WERI-Rb-1 (cell line): ENCODE data around the gene KLK12.
"Not testable (repeated sequence)": the region's sequence is repeated elsewhere in the genome, so short reads cannot be mapped to it uniquely, and the experiment has no call there.

Experiments
- DNase-seq: peaks from one replicate; pipeline ENCODE4 v3.0.0-alpha.2; 2020
- H3K27ac ChIP-seq: fragments of 250-450 bp; sonication (Bioruptor Pico); 2 replicates; pipeline ENCODE4 v1.5.1; 2020; ENCODE audit warnings: mild to moderate bottlenecking, moderate library complexity
- H3K27me3 ChIP-seq: fragments of 250-450 bp; sonication (Bioruptor Pico); 2 replicates; pipeline ENCODE4 v1.5.1; 2021; ENCODE audit warnings: mild to moderate bottlenecking, low read depth, moderate library complexity; ENCODE audit not compliant: insufficient read depth, severe bottlenecking
- H3K36me3 ChIP-seq: fragments of 250-450 bp; sonication (Bioruptor Pico); 2 replicates; pipeline ENCODE4 v1.5.1; 2020; ENCODE audit warnings: mild to moderate bottlenecking, moderate library complexity
- H3K4me3 ChIP-seq: 2 replicates; pipeline ENCODE4 v1.5.1; 2011; ENCODE audit warnings: low read depth, mild to moderate bottlenecking, control low read depth, low read length
- H3K9me3 ChIP-seq: fragments of 250-450 bp; sonication (Bioruptor Pico); 2 replicates; pipeline ENCODE4 v1.5.1; 2021; ENCODE audit warnings: mild to moderate bottlenecking, moderate library complexity; ENCODE audit not compliant: severe bottlenecking
- TF ChIP-seq, protein P1 (sequence below): IDR thresholded peaks from 2 replicates; pipeline ENCODE4 v1.5.1; 2011; ENCODE audit warnings: low read depth, mild to moderate bottlenecking, control low read depth, inconsistent platforms, low read length

Gene KLK12

DNA sequence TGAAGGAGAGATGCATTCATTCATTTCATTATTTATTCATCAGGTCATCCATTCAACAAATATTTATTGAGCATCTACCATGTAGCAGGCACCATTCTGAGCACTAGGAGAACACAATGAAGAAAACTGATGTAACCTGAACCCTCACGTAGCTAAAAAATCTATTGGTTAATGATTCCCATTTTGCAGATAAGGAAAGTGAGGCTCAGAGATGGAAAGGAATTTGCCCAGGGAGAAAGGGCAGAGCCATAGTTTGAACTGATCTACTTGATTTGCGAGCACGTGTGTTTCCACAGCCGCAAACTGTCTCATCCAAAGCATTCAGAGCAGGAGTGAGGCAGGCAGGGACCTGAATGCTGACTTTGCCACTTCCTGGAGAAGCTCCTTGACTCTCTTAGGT lies 36.1 kb downstream of the KLK12 start:
- H3K9me3 ChIP-seq, result peaks cover 4% of the 10 kb centered on the region
- peaks cover 92% of the 10 kb centered on the region for H3K27me3 ChIP-seq
- H3K36me3 ChIP-seq, result no peaks in the 10 kb centered on the region
- H3K27ac ChIP-seq, result no peak overlapping the region
- DNase-seq, result no peak
- H3K4me3 ChIP-seq, result no peak overlapping the region
- TF ChIP-seq, protein P1, sequence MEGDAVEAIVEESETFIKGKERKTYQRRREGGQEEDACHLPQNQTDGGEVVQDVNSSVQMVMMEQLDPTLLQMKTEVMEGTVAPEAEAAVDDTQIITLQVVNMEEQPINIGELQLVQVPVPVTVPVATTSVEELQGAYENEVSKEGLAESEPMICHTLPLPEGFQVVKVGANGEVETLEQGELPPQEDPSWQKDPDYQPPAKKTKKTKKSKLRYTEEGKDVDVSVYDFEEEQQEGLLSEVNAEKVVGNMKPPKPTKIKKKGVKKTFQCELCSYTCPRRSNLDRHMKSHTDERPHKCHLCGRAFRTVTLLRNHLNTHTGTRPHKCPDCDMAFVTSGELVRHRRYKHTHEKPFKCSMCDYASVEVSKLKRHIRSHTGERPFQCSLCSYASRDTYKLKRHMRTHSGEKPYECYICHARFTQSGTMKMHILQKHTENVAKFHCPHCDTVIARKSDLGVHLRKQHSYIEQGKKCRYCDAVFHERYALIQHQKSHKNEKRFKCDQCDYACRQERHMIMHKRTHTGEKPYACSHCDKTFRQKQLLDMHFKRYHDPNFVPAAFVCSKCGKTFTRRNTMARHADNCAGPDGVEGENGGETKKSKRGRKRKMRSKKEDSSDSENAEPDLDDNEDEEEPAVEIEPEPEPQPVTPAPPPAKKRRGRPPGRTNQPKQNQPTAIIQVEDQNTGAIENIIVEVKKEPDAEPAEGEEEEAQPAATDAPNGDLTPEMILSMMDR, result no peak

DNA sequence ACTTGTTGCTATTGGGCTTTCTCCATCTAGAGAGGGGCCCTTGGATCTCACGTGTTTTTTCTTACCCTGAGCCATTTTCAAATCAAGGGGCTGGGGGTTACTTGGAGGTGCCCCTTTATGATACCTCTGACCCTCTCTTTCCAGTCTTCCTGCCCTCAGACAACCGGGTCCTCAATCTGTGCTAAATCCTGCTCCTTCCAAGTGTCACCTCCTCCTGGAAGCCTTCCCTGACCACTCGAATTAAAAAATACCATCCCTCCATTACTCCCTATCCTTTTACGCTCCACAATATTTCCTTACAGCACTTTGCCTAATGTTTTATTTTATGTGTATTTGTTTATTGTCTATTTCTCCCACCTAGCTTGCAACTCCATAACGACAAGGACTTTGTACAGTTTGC lies 36.7 kb downstream of the KLK12 start:
- Histone ChIP-seq H3K27ac (no peak overlapping the region), H3K36me3 (no peaks in the 10 kb centered on the region), H3K4me3 (no peak overlapping the region), H3K9me3 (peaks cover 4% of the 10 kb centered on the region), H3K27me3 (peaks cover 92% of the 10 kb centered on the region)
- TF ChIP-seq, protein P1, result no peak
- no peak for DNase-seq

DNA sequence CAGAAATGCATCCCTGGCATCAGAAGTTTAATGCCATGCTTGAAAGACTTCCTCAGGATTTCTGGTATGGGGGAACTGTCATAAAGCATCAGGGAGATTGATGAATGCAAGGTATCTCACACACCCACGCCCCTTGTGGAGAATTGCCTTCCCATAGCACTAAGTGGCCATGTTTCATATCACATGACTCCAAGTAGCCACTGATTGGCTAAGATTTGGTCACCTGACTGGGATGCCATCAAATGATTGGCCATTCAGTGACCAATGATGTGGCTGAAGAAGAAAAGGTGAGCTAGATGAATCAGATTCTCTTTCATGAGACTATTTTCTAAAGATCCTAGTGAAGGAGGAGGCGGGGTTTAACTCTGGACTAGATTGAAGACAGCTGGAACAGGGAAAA lies 40.7 kb downstream of the KLK12 start:
- Histone ChIP-seq H3K27ac (no peak overlapping the region), H3K36me3 (no peaks in the 10 kb centered on the region), H3K27me3 (peaks cover 87% of the 10 kb centered on the region), H3K9me3 (peaks cover 4% of the 10 kb centered on the region), H3K4me3 (no peak overlapping the region)
- DNase-seq, result no peak
- TF ChIP-seq, protein P1, result no peak

DNA sequence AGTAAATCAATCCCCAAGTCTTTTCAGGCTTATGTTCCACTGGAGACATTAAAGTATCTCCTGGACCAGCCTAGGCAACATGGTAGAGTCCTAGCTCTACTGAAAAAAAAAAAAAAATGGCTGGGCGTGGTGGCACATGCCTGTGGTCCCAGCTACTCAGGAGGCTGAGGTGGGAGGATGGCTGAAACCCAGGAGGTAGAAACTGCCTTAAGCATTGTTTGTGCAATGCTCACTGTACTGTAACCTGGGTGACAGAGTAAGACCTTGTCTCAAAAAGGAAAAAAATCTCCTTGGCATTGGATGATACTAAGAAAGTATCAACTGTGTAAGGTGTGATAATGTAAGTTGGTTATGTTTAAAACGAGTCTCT lies 42.2 kb downstream of the KLK12 start:
- Histone ChIP-seq H3K27ac (no peak overlapping the region), H3K9me3 (peaks cover 4% of the 10 kb centered on the region), H3K4me3 (no peak overlapping the region), H3K27me3 (peaks cover 87% of the 10 kb centered on the region), H3K36me3 (no peaks in the 10 kb centered on the region)
- TF ChIP-seq, protein P1, result no peak
- no peak for DNase-seq

DNA sequence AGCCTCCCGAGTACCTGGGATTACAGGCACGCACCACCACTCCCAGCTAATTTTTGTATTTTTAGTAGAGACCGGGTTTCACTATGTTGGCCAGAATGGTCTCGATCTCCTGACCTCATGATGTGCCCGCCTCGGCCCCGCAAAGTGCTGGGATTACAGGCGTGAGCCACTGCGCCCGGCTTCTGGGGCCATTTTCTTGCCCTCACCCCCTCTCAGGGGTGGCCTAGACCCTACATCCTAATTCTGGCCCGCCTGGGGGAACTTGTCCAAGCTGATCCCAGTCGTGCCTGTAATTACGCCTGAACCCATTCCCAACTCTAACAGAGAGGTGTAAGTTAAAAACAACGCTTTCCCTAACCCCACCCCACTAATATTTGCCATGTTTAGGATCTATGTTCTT lies 50.4 kb downstream of the KLK12 start:
- H3K4me3 ChIP-seq, H3K9me3 ChIP-seq, DNase-seq, H3K27ac ChIP-seq, H3K36me3 ChIP-seq: not testable (repeated sequence)
- H3K27me3 ChIP-seq, result peaks cover 63% of the 10 kb centered on the region

DNA sequence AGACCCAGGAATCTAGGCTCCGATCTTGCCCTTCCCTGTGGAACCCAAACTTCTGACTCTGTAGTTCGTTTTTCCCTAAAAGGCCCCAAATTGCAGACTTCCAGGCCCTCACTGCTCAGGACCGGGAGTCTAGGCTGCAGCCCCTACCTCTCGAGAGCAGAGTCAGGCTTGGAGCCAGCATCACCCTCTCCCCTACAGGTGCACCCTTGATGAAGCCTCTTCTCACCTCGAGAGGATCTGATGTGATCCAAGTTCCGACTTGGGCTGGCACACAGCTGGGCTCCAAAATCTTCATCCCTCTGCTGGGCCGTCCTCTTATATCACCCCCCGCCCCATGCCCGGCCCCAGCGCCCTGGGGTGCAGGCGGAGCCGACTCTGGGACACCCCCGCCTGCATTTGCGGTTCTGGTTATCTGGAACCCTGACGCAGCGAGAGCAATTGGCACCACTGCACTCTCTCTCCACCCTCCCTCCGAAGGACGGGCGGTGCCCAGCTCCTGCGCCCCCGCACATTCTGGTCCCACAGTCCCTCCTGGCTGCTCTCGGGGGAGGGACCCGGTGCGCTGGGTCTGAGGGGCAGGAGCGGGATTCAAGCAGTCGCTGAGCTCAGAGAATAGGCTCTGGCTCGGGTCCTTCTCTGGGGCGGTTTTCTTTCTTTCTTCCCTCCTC lies 51.0 kb downstream of the KLK12 start, which contains the start of gene KLK7:
Gene KLK7 (minus strand): TSS at position 293 of the 668 bp plus-strand sequence. CDS start 1,518 bp downstream, outside the sequence.
- H3K36me3 ChIP-seq, result no peaks in the 10 kb centered on the region
- H3K27ac ChIP-seq, result no peak within 1 kb of the TSS
- H3K27me3 ChIP-seq, result peaks cover 63% of the 10 kb centered on the region
- TF ChIP-seq, protein P1, result no peak
- no peak within 1 kb of the TSS for H3K4me3 ChIP-seq
- no peaks in the 10 kb centered on the region for H3K9me3 ChIP-seq
- no peak for DNase-seq
